AG09309 (cell line): ENCODE measurements around the gene ITGA11.

Experiments used
- DNase-seq: peaks from one replicate; pipeline ENCODE4 v3.0.0-alpha.2; 2010; ENCODE audit warnings: low read depth
- H3K4me3 ChIP-seq: 2 replicates; pipeline ENCODE4 v1.5.1; 2011; ENCODE audit warnings: mild to moderate bottlenecking, low read depth, low read length, moderate library complexity; ENCODE audit not compliant: control insufficient read depth
- TF ChIP-seq, protein P1 (sequence below): IDR thresholded peaks from 2 replicates; pipeline ENCODE4 v1.5.1; 2011; ENCODE audit warnings: mild to moderate bottlenecking, low read depth, low read length, inconsistent platforms; ENCODE audit not compliant: insufficient read depth, control insufficient read depth; ENCODE audit errors: missing control alignments

Gene ITGA11

GRCh38 chr15:68284616-68285258 lies 147.2 kb downstream of the ITGA11 start:
- H3K4me3 ChIP-seq: no peak overlapping the region
- DNase-seq: no peak
- TF ChIP-seq, protein P1, sequence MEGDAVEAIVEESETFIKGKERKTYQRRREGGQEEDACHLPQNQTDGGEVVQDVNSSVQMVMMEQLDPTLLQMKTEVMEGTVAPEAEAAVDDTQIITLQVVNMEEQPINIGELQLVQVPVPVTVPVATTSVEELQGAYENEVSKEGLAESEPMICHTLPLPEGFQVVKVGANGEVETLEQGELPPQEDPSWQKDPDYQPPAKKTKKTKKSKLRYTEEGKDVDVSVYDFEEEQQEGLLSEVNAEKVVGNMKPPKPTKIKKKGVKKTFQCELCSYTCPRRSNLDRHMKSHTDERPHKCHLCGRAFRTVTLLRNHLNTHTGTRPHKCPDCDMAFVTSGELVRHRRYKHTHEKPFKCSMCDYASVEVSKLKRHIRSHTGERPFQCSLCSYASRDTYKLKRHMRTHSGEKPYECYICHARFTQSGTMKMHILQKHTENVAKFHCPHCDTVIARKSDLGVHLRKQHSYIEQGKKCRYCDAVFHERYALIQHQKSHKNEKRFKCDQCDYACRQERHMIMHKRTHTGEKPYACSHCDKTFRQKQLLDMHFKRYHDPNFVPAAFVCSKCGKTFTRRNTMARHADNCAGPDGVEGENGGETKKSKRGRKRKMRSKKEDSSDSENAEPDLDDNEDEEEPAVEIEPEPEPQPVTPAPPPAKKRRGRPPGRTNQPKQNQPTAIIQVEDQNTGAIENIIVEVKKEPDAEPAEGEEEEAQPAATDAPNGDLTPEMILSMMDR: no peak

DNA sequence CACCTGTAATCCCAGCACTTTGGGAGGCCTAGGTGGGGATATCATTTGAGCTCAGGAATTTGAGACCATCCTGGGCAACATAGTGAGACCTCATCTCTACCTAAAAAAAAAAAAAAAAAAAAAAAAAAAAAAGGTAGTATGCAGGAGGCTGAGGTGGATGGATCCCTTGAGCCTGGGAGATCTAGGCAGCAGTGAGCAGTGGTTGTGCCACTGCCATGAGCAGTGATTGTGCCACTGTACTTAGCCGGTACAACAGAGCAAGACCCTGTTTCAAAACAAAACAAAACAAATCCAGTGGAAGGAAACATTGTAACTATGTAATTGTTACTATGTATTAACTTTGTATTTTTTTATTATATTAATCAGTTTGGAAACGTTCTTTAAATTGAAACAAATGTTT lies 148.6 kb downstream of the ITGA11 start:
- no peak for DNase-seq
- TF ChIP-seq, protein P1: no peak
- no peak overlapping the region for H3K4me3 ChIP-seq

GRCh38 chr15:68281008-68281407 lies 151.0 kb downstream of the ITGA11 start:
- H3K4me3 ChIP-seq: no peak overlapping the region
- TF ChIP-seq, protein P1: no peak
- no peak for DNase-seq

GRCh38 chr15:68279779-68280753 lies 151.9 kb downstream of the ITGA11 start:
- H3K4me3 ChIP-seq: peak overlapping the region; percentile 90
- no peak for DNase-seq
- TF ChIP-seq, protein P1: no peak

- TF ChIP-seq, protein P1: no peak
- DNase-seq: no peak
- H3K4me3 ChIP-seq: peak overlapping the region; percentile 90
Measured at GRCh38 chr15:68278595-68279405, 153.2 kb downstream of the ITGA11 start.

- peak overlapping the region; percentile 90 for H3K4me3 ChIP-seq
- DNase-seq: no peak
- TF ChIP-seq, protein P1: peak; percentile 47
Measured at GRCh38 chr15:68278345-68278594, 153.7 kb downstream of the ITGA11 start.
